HG03159 (cell line): ENCODE measurements around the gene THSD4.
"Not testable (repeated sequence)": the region's sequence is repeated elsewhere in the genome, so short reads cannot be mapped to it uniquely, and the experiment has no call there.

Experiments
- ATAC-seq: cut with Tn5 transposase; IDR thresholded peaks from one replicate; pipeline ENCODE4 v1.9.1; 2021; ENCODE audit warnings: mild to moderate bottlenecking, moderate library complexity; ENCODE audit not compliant: unreplicated experiment

THSD4 gene

GRCh38 chr15:71697236-71697635 lies 582.0 kb downstream of the THSD4 start:
- ATAC-seq = no peak

DNA sequence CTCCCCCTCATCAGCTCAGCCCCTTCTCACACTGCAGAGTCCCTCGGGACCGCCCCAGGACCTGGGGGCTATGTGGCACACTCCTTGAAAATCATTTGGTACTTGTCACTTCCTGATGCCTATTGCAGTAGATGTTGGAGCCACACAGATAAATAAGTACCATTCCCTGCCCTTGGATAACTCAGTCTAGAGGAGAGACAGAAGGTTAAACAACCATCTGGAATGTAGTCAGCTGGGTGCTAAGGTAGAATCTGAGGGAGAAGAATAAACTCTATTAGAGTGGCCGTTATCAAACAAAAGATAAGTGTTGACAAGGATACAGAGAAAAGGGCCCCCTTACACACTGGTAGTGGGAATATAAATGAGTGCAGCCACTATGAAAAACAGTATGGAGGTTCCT lies 582.8 kb downstream of the THSD4 start:
- no peak for ATAC-seq

- ATAC-seq = no peak
These were observed 583.5 kb downstream of the THSD4 start for GRCh38 chr15:71698742-71699141.

GRCh38 chr15:71699977-71700376 lies 584.7 kb downstream of the THSD4 start:
- no peak for ATAC-seq

DNA sequence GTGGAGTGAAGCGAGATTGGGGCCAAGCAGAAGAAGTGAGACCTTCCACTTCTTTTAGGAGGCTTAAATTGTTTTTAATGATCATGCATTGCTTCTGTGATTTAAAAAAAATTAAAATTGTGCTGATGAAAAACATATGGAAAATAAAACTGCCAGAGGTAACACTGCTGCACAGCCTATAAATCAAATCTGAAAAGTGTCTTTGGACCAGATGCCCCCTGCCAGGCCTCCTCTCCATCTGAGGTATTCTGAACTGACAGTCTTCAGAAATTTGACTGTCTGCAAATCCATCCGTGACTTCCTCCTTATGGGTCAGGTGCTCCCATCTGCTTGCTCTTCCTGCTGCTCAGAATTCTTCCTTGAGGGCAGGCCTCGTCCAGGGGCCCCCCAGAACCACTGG lies 586.5 kb downstream of the THSD4 start:
- no peak for ATAC-seq

- ATAC-seq = no peak
These were observed 587.2 kb downstream of the THSD4 start for GRCh38 chr15:71702496-71702895.

GRCh38 chr15:71705151-71705550 lies 589.9 kb downstream of the THSD4 start:
- ATAC-seq = no peak

DNA sequence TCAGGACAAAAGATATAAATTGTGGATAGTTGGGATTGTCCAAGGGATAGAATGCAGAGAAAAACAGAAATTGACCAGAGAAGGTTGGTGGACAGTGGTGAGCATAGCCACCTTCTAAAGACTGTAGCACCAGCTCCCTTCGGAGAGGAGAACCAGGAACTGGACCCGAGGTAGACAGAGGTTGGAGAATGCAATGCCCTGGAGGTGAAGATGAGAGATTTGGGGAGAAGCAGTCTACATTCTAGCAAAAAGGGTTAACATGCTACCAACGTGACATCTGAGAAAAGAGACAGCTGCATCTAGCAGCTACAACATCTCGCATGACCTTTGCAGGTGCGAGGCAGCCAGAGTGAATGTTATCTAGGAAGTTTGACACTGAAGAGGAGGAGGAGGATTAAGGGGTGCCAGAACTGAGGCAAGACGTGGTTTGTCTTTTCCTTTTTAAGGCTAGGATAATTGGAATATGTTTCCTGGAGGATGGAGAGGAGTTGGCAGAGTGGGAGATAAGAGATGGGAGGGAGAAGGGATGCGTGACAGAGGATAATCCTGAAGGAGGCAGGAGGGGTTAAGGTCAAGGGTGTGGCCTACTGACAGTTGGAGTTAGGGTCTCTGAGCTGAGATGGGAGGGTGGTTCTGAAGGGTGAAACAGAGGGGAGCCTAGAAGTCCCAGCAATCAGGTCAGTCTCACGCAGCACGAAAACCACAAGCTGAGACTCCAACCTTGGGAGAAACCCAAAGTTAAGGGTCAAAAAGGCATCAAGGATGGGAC lies 591.4 kb downstream of the THSD4 start:
- ATAC-seq = no peak

DNA sequence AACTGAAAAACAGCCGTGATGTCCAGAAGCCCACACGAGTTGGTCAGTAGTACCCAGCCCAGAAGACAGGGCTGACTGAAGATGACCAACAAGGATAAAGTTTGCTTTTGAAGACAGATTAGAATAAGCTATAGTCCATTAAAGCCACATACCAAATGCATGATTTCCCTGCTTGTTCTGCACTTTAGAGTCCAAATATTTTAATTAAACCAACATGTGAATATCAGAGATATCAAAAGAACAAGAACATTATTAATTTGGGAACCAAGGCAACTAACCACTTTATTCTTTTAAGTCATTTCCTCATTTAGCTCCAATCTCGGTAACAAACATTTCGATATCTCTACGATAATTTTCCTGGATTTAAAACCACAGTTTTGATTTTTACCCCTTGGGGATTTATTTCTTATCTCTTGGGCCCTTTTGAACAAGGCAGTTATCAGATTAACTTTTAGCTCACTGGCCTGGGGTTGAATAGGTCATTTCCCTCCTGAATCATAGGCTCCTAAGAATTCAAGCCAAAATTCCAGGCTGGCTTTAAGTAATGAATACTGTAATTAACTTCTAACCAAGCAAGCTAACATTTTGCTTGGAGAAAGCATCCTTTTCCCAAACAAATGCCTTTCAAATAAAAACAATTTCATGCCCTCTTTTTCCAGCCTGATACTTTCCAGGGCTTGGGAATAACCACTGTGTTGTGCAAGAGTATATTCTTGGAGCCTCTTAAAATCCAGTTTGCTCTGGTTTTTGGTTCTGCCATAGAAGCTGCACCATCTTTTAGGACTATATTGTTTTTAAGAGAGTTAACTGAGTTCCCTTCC lies 592.2 kb downstream of the THSD4 start:
- ATAC-seq = no peak

DNA sequence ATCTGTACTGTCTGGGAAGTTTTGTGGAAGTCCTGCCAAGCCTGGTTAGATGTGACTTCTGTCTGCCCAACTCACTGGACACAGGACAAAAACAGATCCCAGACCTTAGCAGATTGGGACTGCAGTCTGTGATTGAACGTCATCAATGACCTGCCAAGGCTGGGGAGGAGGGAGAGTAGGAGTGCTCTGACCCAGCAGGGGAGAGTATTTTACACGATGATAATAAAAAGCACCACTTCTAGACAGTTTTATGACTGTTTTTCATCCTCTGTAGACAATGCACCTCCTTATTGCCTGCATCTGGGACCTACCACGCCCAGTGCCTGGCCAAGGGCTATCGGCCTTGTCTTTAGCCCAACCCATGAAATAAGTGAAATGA lies 592.8 kb downstream of the THSD4 start:
- ATAC-seq = no peak

DNA sequence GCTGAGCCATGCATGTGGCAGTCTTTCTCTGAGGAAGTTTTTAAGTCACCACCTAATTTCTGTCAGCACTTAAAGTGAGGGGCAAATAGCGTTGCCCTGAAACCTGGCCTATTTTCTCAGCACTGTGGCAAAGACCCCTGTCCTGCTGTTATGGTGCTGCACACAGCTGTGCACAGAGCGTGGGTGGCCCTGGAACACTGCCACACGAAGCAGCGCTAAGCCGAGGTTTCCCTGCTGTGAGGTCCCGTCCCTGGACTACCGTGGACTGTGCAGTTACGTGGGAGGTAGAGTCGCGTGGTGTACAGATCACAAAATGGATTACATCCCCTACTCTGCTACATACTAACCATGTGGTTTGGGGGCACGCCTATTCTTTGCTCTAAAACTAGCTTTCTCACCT lies 593.5 kb downstream of the THSD4 start:
- no peak for ATAC-seq

- no peak for ATAC-seq
These were observed 594.6 kb downstream of the THSD4 start for GRCh38 chr15:71709808-71710418.

- no peak for ATAC-seq
These were observed 596.9 kb downstream of the THSD4 start for GRCh38 chr15:71712182-71712581.

DNA sequence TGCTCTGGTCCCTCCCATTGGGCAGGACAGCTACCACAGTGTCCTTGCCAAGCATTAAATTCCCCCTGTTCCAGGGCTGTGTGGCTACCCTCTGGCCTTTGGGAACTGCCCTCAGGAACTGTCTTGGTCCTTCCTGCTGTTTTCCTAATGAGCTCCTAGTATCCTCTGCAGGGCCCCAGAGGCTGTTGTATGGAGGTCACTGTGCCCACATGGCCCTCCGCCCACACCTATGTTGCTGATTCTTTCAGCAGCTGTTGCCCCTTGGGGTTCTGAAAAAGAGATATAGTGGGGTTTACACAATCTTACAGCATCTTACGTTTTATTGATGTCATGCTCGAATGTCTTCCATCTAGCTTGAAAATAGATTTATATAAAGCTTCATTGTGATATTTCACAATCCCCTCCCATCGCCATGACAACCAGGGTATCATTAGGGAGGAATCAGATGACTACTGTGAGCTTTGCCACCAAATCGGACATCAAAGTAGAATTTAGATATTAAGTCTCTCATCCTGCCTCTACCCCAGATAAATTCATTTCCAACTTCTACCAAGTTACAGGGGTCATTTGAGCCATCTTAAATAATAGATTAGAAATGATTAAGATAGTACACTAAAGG lies 598.0 kb downstream of the THSD4 start:
- ATAC-seq = no peak

DNA sequence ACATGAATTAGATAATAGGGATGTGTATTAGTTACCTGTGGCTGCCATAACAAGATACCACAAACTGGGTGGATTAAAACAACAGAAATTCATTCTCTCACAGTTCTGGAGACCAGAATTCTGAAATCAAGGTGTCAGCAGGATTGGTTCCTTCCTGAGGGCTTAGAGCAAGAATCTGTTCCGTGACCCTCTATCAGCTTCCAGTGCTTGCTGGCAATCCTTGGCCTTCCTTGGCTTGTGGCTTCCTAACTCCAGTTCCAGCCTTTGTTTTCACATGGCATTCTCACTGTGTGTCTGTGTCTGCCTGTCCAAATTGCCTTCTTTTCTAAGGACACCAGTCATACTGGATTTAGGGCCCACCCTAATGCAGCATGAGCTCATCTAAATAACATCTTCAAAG lies 600.6 kb downstream of the THSD4 start:
- no peak for ATAC-seq

DNA sequence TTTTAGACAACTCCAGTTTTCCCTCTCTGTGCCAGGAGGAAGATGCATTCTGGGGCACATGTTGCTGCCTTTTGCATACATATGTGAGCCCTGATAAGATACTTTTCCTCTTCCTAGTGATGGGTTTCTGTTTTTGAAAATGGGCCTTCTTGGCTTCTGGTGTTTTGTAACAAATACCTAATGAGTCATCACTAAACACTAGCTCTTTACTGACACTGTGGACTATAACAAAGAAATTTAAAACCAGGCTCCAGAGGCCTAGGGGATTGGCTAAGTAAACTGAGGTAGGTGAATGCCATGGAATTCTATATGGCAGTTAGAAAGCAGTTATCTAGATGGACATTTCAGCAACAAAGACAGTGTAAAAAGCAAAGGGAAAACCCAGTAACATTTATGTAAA lies 601.7 kb downstream of the THSD4 start:
- ATAC-seq = no peak

DNA sequence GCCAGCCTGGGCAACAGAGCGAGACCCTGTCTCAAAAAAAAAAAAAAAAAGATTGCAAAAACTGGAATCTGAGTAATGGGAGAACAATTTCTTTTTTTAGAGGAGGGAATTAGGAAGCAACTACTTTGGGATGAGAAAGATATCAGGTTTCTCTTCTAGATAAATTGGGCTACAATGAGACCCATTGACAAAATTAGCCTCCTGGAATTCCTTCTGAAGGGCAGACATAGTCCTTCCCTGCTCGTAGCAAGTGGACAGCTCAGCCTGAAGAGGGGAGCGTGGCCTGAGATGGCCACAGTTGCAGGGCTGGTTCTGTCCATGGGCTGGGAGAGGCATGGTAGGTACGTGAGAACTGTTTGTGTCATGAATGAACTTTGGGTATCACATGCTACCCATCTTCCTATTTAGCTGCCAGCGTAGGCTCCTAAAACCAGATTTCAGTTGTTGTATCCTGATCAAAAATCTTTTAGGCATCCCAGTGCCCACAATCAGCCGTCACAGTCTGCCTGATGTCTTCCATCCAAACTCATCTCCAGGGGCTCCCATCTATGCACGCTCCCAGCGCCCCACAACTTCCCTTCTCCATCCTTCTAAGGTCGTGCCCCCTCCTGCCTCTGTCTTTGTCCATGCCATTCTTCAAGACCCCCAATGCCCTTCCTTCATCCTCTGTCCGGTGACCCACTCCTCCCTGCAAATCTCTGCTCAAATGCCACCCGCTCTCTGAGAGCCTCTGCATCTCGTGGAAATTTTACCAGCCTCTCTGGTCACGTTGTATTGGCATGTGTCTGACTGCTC lies 603.0 kb downstream of the THSD4 start:
- ATAC-seq = no peak

DNA sequence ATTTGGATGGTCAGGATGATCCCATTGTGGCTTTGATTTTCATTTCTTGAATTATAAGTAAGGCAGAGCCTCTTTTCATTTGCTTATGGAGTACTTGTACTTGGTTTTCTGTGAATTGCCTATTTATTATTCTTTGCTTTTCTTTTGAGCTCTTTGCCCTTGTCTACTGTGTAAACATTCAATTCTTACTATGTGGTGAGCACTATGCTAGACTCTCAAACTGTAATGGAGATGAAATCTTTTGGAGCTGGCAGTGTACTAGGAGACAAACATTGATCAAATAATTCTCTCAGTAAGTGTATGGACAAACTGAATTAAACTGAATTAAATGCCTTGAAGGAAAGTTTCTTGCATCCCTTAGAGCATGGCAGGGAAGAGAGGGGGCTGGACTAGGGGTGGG lies 608.1 kb downstream of the THSD4 start:
- no peak for ATAC-seq

- not testable (repeated sequence) for ATAC-seq
These were observed 610.1 kb downstream of the THSD4 start for GRCh38 chr15:71725207-71725955.

- no peak for ATAC-seq
These were observed 613.6 kb downstream of the THSD4 start for GRCh38 chr15:71728881-71729280.
